H1 (cell line): ENCODE measurements around the gene XRCC6. TPM values are rescaled to one million over a fixed set of nuclear protein-coding genes. Genes with fewer than 3 reads are reported as not detected.

Source experiments
- CTCF ChIA-PET: fragments of 300-600 bp; sonication (Branson Sonifier 250); formaldehyde crosslinking; loops from one replicate; lab custom pipeline; 2021; ENCODE audit not compliant: partially characterized antibody; lab: Charles Lee
- POLR2A ChIA-PET: fragments of 300-600 bp; sonication (Branson Sonifier 250); formaldehyde crosslinking; loops from one replicate; lab custom pipeline; 2021; ENCODE audit warnings: inconsistent platforms; ENCODE audit not compliant: partially characterized antibody; lab: Charles Lee
- DNase-seq, 2 experiments: peaks; one replicate each; pipeline versions ENCODE4 v3.0.0 to v3.0.0-alpha.2; 2010 to 2022; ENCODE audit warnings: low spot score in 2 of 2, low read depth in 1 of 2, mixed read lengths in 1 of 2
- FAIRE-seq: peaks from 2 replicates; lab custom pipeline; 2011; peaks lifted over from hg19 to GRCh38; lab: Jason Lieb, UNC
- H2AFZ ChIP-seq: 2 replicates; pipeline ENCODE4 v1.8.1; 2012; ENCODE audit warnings: low read length, inconsistent platforms
- H2AK5ac ChIP-seq: 2 replicates; pipeline ENCODE4 v1.6.1; 2013; ENCODE audit warnings: low read depth, low read length
- H2BK120ac ChIP-seq: replicated peaks from 2 replicates; pipeline ENCODE3; 2013; ENCODE audit warnings: low read depth, low read length, inconsistent platforms
- H2BK12ac ChIP-seq: 2 replicates; pipeline ENCODE4 v1.6.1; 2013; ENCODE audit warnings: low read depth, low read length
- H2BK15ac ChIP-seq: 2 replicates; pipeline ENCODE4 v1.6.1; 2013; ENCODE audit warnings: low read length
- H2BK20ac ChIP-seq: 2 replicates; pipeline ENCODE4 v1.6.1; 2013; ENCODE audit warnings: low read length
- H2BK5ac ChIP-seq: 2 replicates; pipeline ENCODE4 v1.6.1; 2013; ENCODE audit warnings: low read depth, low read length
- H3K14ac ChIP-seq: 2 replicates; pipeline ENCODE4 v1.6.1; 2013; ENCODE audit warnings: inconsistent platforms; ENCODE audit not compliant: insufficient read length
- H3K18ac ChIP-seq: 2 replicates; pipeline ENCODE4 v1.6.1; 2013; ENCODE audit warnings: low read length; ENCODE audit errors: extremely low read depth
- H3K23ac ChIP-seq: 2 replicates; pipeline ENCODE4 v1.6.1; 2013; ENCODE audit warnings: inconsistent platforms; ENCODE audit not compliant: insufficient read length
- H3K23me2 ChIP-seq: 2 replicates; pipeline ENCODE4 v1.6.1; 2013; ENCODE audit warnings: low read depth, low read length
- H3K27ac ChIP-seq: 2 replicates; pipeline ENCODE4 v1.6.1; 2011; ENCODE audit warnings: low read depth, low read length, inconsistent platforms
- H3K27me3 ChIP-seq, 4 experiments: replicated peaks in 1 of 4; 1 replicate in 1 of 4; 2 replicates in 3 of 4; pipeline versions ENCODE4 v1.6.1 to v1.8.1; 2011 to 2013; ENCODE audit warnings: low read length in 3 of 4, mild to moderate bottlenecking in 3 of 4, inconsistent platforms in 2 of 4, mixed read lengths in 2 of 4, moderate library complexity in 1 of 4; ENCODE audit not compliant: control insufficient read depth in 3 of 4, insufficient read depth in 3 of 4; ENCODE audit errors: extremely low read depth in 1 of 4
- H3K36me3 ChIP-seq, 4 experiments: 2 replicates each; pipeline versions ENCODE4 v1.6.1 to v1.8.1; 2011 to 2013; ENCODE audit warnings: mild to moderate bottlenecking in 4 of 4, low read length in 3 of 4, moderate library complexity in 2 of 4, control low read depth in 1 of 4, inconsistent platforms in 1 of 4; ENCODE audit not compliant: insufficient read depth in 4 of 4, control insufficient read depth in 2 of 4
- H3K4ac ChIP-seq: replicated peaks from 2 replicates; pipeline ENCODE3; 2013; ENCODE audit warnings: low read length, low read depth, mixed read lengths, inconsistent platforms; ENCODE audit not compliant: insufficient read length
- H3K4me1 ChIP-seq, 4 experiments: replicated peaks in 1 of 4; 1 replicate in 1 of 4; 2 replicates in 3 of 4; pipeline versions ENCODE4 v1.6.1 to v1.8.1; 2011 to 2013; ENCODE audit warnings: low read length in 3 of 4, inconsistent platforms in 2 of 4, mixed read lengths in 1 of 4; ENCODE audit not compliant: insufficient read depth in 4 of 4, control insufficient read depth in 3 of 4
- H3K4me2 ChIP-seq, 2 experiments: 2 replicates each; pipeline versions ENCODE4 v1.6.1 to v1.8.1; 2011 to 2013; ENCODE audit warnings: low read depth in 2 of 2, low read length in 2 of 2, control low read depth in 1 of 2, inconsistent platforms in 1 of 2, mild to moderate bottlenecking in 1 of 2; ENCODE audit not compliant: insufficient read depth in 1 of 2
- H3K4me3 ChIP-seq, 4 experiments: fragments of 200-600, 300-600 bp in 1 of 4; sonication (generic), shearing (Covaris generic), sonication (Bioruptor Twin) in 1 of 4; 2 replicates each; pipeline versions ENCODE4 v1.5.1 to v1.8.1; 2011 to 2016; ENCODE audit warnings: low read length in 4 of 4, low read depth in 3 of 4, control low read depth in 2 of 4, inconsistent platforms in 2 of 4, mild to moderate bottlenecking in 2 of 4, mixed read lengths in 1 of 4, moderate library complexity in 1 of 4; ENCODE audit not compliant: insufficient read depth in 2 of 4; ENCODE audit errors: extremely low read depth in 1 of 4
- H3K56ac ChIP-seq: replicated peaks from 2 replicates; pipeline ENCODE3; 2013; ENCODE audit warnings: low read depth, mild to moderate bottlenecking, mixed read lengths, low read length, inconsistent platforms; ENCODE audit not compliant: insufficient read length
- H3K79me1 ChIP-seq: 2 replicates; pipeline ENCODE4 v1.6.1; 2013; ENCODE audit warnings: low read depth, low read length, control low read depth
- H3K79me2 ChIP-seq, 2 experiments: 2 replicates each; pipeline versions ENCODE4 v1.6.1 to v1.8.1; 2012 to 2013; ENCODE audit warnings: low read length in 2 of 2, mild to moderate bottlenecking in 2 of 2, inconsistent platforms in 1 of 2; ENCODE audit not compliant: insufficient read depth in 2 of 2, control insufficient read depth in 1 of 2
- H3K9ac ChIP-seq, 4 experiments: replicated peaks in 1 of 4; 1 replicate in 1 of 4; 2 replicates in 3 of 4; pipeline versions ENCODE4 v1.6.1 to v1.8.1; 2011 to 2013; ENCODE audit warnings: low read depth in 3 of 4, low read length in 3 of 4, control low read depth in 2 of 4, mild to moderate bottlenecking in 2 of 4, moderate library complexity in 2 of 4, inconsistent platforms in 1 of 4; ENCODE audit errors: extremely low read depth in 1 of 4
- H3K9me3 ChIP-seq, 2 experiments: 2 replicates each; pipeline versions ENCODE4 v1.6.1 to v1.8.1; 2012 to 2013; ENCODE audit warnings: mild to moderate bottlenecking in 2 of 2, moderate library complexity in 2 of 2, control low read depth in 1 of 2, inconsistent platforms in 1 of 2, low read depth in 1 of 2, low read length in 1 of 2, mixed read lengths in 1 of 2; ENCODE audit not compliant: insufficient read depth in 2 of 2
- H4K20me1 ChIP-seq, 2 experiments: replicated peaks in 1 of 2; 2 replicates each; pipeline versions ENCODE3 to v1.8.1; 2011 to 2013; ENCODE audit warnings: inconsistent platforms in 2 of 2, low read length in 2 of 2, mild to moderate bottlenecking in 1 of 2; ENCODE audit not compliant: insufficient read depth in 2 of 2, control insufficient read depth in 1 of 2
- H4K5ac ChIP-seq: 2 replicates; pipeline ENCODE4 v1.6.1; 2013; ENCODE audit warnings: low read length, low read depth, mixed read lengths, inconsistent platforms; ENCODE audit not compliant: insufficient read length
- H4K8ac ChIP-seq: 2 replicates; pipeline ENCODE4 v1.8.0; 2013; ENCODE audit warnings: mild to moderate bottlenecking, moderate library complexity, low read length, inconsistent platforms; ENCODE audit not compliant: insufficient read depth; ENCODE audit errors: extremely low read depth
- H4K91ac ChIP-seq: replicated peaks from 2 replicates; pipeline ENCODE3; 2013; ENCODE audit warnings: low read length, mixed read lengths, inconsistent platforms; ENCODE audit not compliant: insufficient read length
- EGR1 ChIP-seq: IDR thresholded peaks from 2 replicates; pipeline ENCODE4 v1.6.1; 2011; ENCODE audit warnings: low read depth, low read length, borderline replicate concordance
- EP300 ChIP-seq, 2 experiments: IDR thresholded peaks; 1 replicate in 1 of 2; 2 replicates in 1 of 2; pipeline ENCODE4 v1.6.1; 2011 to 2012; ENCODE audit warnings: low read depth in 2 of 2, low read length in 2 of 2, mild to moderate bottlenecking in 2 of 2, borderline replicate concordance in 1 of 2, inconsistent platforms in 1 of 2, moderate library complexity in 1 of 2
- POLR2A ChIP-seq, 2 experiments: IDR thresholded peaks; 1 replicate in 1 of 2; 2 replicates in 1 of 2; pipeline ENCODE4 v1.6.1; 2011; ENCODE audit warnings: low read depth in 2 of 2, low read length in 2 of 2, mild to moderate bottlenecking in 2 of 2; ENCODE audit errors: control extremely low read depth in 1 of 2
- TBP ChIP-seq: IDR thresholded peaks from 2 replicates; pipeline ENCODE4 v1.6.1; 2011; ENCODE audit warnings: low read depth, low read length, improper control_type of control experiment
- WGBS, 2 experiments: shearing (Covaris generic) in 1 of 2; methylation state at CpG; one replicate each; pipeline versions ENCODE4 v1.1.6 to v1.1.7; 2013 to 2015; ENCODE audit warnings: low lambda C conversion rate in 2 of 2, mixed read lengths in 2 of 2, inconsistent platforms in 1 of 2, low coverage in 1 of 2, missing lambda C conversion rate in 1 of 2; ENCODE audit not compliant: insufficient replicate concordance in 2 of 2, insufficient coverage in 1 of 2, insufficient read length in 1 of 2; ENCODE audit errors: extremely low coverage in 1 of 2, missing lambda C conversion rate in 1 of 2; 5-methylcytosine and 5-hydroxymethylcytosine counted together
- polyA plus RNA-seq, 7 experiments: library from polyadenylated mRNA; depleted of rRNA in 3 of 7; stranded (reverse) in 5 of 7; unstranded in 2 of 7; fragments of >200 nt in 5 of 7; fragments of 200-250 nt in 2 of 7; gene quantifications; 1 replicate in 5 of 7; 2 replicates in 1 of 7; 4 replicates in 1 of 7; pipeline versions ENCODE4 v1.2.1 to v1.2.3, GENCODE V29; 2011 to 2013; ENCODE audit warnings: missing spikeins in 2 of 7, mixed read lengths in 2 of 7
- total RNA-seq: library from RNA; stranded (reverse); fragmentation: NEBNext Ultra II Directional; extraction: Animal tissue kit (Norgen Biotek cat#: 25700); gene quantifications from 2 replicates; pipeline ENCODE4 v1.2.1, GENCODE V29; 2021

XRCC6 gene
- total and polyA plus RNA-seq, 2 of the 8 experiments (the other 6 are each of a cell fraction or from before 2014, with no cell fraction given), result 150 to 490 TPM

DNA sequence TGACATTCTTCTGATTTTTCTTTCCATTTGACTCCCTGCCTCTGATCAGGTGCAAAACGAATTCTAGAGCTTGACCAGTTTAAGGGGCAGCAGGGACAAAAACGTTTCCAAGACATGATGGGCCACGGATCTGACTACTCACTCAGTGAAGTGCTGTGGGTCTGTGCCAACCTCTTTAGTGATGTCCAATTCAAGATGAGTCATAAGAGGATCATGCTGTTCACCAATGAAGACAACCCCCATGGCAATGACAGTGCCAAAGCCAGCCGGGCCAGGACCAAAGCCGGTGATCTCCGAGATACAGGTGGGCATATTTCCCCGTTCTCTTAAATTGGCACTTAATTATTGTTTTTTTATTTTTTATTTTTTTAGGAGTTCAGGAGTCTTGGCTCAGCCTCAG is 15.4 kb downstream of the XRCC6 start:
- Histone ChIP-seq H3K9ac (no peak overlapping the region), H3K56ac (no peak overlapping the region), H4K5ac (no peak overlapping the region), H3K14ac (no peak overlapping the region), H3K36me3 (peaks cover 31 to 87% (median 60%) of the 10 kb centered on the region in 4 experiments), H3K23me2 (no peaks in the 10 kb centered on the region), H3K4me2 (no peak overlapping the region), H3K27ac (no peak overlapping the region), H3K4ac (no peak overlapping the region), H4K20me1 (peaks cover under 1 to 3% of the 10 kb centered on the region in 2 experiments), H3K4me1 (no peaks in the 10 kb centered on the region), H2BK5ac (no peak overlapping the region), H4K8ac (no peak overlapping the region), H4K91ac (no peak overlapping the region), H2BK15ac (no peak overlapping the region), H2AK5ac (no peak overlapping the region), H2BK12ac (no peak overlapping the region), H3K9me3 (no peaks in the 10 kb centered on the region; a peak in 1 of 4 replicates), H2BK20ac (no peak overlapping the region), H3K4me3 (no peak overlapping the region), H3K79me1 (no peaks in the 10 kb centered on the region), H3K27me3 (no peaks in the 10 kb centered on the region), H3K23ac (no peak overlapping the region), H2AFZ (no peak overlapping the region), H3K79me2 (peaks cover 0 to 19% of the 10 kb centered on the region in 2 experiments; a peak in 2 of 4 replicates), H3K18ac (no peak overlapping the region), H2BK120ac (no peak overlapping the region)
- TF ChIP-seq TBP (no peak), EGR1 (no peak), EP300 (IDR thresholded peaks at IDR 0.05; ENCODE audit: borderline replicate concordance in 1 of 2, low read depth in 2 of 2, low read length in 2 of 2) (no peak), POLR2A (IDR thresholded peaks at IDR 0.05; ENCODE audit: control extremely low read depth in 1 of 2, low read depth in 2 of 2, low read length in 2 of 2) (no peak)
- DNase-seq (no peak), FAIRE-seq (no peak)
- 96% methylated on average over 7 of the region's 7 CpGs; no CpG with 5 or more reads in 1 of the 2 experiments for WGBS, 2 experiments
- POLR2A ChIA-PET, result interaction anchor here (0.8 to 13.3 kb wide), 5 partner anchors 9 to 245 kb away, joined by 3 to 157 read pairs (median 7); partner anchors contain the start of genes DESI1 and XRCC6
- CTCF ChIA-PET, result interaction anchor here (1.2 to 1.3 kb wide), 2 partner anchors 10 to 31 kb away, joined by 3 to 4 read pairs; no protein-coding TSS in a partner anchor
